ENCODE measurements around the gene NDUFS6.

NDUFS6 gene

DNA sequence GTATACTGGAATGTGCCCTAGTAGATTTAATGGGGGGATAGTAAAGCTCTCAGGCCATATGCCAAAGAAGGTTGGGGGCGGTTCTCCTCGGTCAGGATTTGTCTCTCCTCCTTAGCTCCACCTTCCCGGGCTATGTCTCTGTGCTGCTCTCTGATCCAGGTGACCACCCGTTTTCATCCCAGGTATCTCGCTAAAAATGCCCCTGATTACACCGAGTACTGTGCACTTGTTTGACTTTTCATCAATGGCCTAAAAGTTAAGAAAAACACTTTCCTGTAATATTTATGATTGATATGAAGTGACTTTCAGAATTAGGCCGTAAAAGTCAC, 724 bp downstream of the NDUFS6 start:
- CTCF ChIA-PET, result interaction anchor here (0.7 kb wide), 1 partner anchor 9 kb away, joined by 5 read pairs; no protein-coding TSS in a partner anchor
- TF ChIP-seq, protein P1, sequence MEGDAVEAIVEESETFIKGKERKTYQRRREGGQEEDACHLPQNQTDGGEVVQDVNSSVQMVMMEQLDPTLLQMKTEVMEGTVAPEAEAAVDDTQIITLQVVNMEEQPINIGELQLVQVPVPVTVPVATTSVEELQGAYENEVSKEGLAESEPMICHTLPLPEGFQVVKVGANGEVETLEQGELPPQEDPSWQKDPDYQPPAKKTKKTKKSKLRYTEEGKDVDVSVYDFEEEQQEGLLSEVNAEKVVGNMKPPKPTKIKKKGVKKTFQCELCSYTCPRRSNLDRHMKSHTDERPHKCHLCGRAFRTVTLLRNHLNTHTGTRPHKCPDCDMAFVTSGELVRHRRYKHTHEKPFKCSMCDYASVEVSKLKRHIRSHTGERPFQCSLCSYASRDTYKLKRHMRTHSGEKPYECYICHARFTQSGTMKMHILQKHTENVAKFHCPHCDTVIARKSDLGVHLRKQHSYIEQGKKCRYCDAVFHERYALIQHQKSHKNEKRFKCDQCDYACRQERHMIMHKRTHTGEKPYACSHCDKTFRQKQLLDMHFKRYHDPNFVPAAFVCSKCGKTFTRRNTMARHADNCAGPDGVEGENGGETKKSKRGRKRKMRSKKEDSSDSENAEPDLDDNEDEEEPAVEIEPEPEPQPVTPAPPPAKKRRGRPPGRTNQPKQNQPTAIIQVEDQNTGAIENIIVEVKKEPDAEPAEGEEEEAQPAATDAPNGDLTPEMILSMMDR (conservative IDR thresholded peaks at IDR 0.05; ENCODE audit: low read depth), result no peak
- peak; percentile 56 for DNase-seq (ENCODE audit: low spot score)
- H3K27ac ChIP-seq, result peak overlapping the region; percentile 81
- POLR2A ChIA-PET (ENCODE audit: low non-redundant PET), result no interaction called here

- no peak for DNase-seq (ENCODE audit: low spot score)
- TF ChIP-seq, protein P1 (conservative IDR thresholded peaks at IDR 0.05; ENCODE audit: low read depth), result no peak
- CTCF ChIA-PET, result interaction anchor here (0.6 to 0.7 kb wide), 2 partner anchors 222 to 475 kb away, joined by 4 read pairs; no protein-coding TSS in a partner anchor
- POLR2A ChIA-PET (ENCODE audit: low non-redundant PET), result interaction anchor here (0.5 kb wide), 1 partner anchor 19 kb away, joined by 3 read pairs; no protein-coding TSS in a partner anchor
- no peak overlapping the region for H3K27ac ChIP-seq
Observed at GRCh38 chr5:1803192-1803591, 2.0 kb downstream of the NDUFS6 start.

DNA sequence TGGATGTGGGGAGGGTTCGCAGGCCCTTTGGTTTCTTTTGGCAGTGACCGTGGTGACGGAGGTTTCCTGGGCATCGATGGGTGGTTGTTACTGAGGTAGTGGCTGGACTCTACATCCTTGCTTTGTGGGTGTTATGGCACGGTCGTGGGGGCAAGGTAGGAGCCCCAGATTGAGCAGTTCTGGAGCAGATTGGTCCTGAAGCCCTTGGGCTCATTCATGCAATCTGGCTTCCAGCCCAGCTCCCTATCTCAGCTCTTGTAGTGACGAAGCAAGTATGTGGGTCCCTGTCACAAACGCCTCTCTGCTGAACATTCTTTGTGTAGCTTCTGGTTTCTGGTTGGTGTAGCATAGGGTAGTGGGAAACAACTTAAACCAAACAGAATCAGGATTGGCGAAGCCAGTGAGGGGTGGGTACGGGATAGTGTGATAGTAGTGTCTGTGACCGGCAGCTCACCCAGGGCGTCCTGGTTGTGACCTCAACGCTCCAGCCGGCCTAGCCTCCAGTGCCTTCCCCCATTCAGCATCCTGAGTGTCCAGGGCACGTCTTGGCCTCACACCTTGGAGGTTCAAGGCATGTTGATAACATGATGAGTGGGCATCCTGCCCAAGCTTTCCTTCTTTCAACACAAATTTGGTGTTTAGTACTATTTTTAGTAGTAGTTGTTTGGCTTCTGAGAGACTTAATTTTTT, 2.9 kb downstream of the NDUFS6 start:
- CTCF ChIA-PET, result no interaction called here
- DNase-seq (ENCODE audit: low spot score), result no peak
- POLR2A ChIA-PET (ENCODE audit: low non-redundant PET), result no interaction called here
- TF ChIP-seq, protein P1 (conservative IDR thresholded peaks at IDR 0.05; ENCODE audit: low read depth), result no peak
- H3K27ac ChIP-seq, result no peak overlapping the region

DNA sequence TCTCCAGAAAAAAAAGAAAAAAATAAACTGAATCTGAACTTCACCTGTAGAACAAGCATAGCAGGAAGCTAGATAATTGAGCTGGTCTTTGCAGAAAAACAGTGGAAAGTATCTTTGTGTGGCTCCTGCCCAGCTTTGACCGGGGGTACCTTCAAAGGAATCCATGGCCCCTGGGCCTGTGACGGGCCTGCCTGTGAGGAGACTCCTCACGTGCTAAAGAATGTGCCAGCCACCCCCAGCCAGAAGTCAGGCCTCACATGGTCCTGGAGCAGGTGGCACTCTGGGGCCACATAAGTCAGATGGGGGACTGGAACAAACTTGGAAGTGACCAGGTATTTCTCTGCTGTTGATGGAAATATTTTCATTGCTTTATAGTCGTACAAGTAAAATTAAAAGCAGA, 4.1 kb downstream of the NDUFS6 start:
- no peak for DNase-seq (ENCODE audit: low spot score)
- POLR2A ChIA-PET (ENCODE audit: low non-redundant PET), result no interaction called here
- CTCF ChIA-PET, result no interaction called here
- TF ChIP-seq, protein P1 (conservative IDR thresholded peaks at IDR 0.05; ENCODE audit: low read depth), result no peak
- H3K27ac ChIP-seq, result 0 out of 2 replicates have a peak overlapping the region, but pooled peaks have one; percentile 6

DNA sequence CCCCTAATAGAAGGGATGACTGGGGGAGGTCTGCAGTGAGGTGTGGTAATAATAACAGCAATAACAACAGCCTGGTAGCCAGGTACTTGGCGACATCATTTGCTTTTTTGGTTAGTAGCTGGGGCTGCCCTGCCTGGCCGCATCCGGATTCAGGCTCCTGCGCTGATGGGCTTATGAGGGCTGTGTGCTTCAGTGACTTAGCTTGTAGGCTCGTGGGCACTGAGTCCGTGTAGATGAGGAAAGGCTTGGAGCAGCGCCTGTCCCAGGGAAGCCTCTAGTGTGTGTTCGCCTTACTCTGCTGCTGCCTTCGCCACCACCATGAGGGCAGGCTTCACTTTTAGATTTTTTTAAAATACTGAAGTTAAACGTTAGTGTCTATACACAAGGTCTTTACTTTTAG, 4.5 kb downstream of the NDUFS6 start:
- POLR2A ChIA-PET (ENCODE audit: low non-redundant PET), result no interaction called here
- no peak overlapping the region for H3K27ac ChIP-seq
- CTCF ChIA-PET, result no interaction called here
- TF ChIP-seq, protein P1 (conservative IDR thresholded peaks at IDR 0.05; ENCODE audit: low read depth), result no peak
- no peak for DNase-seq (ENCODE audit: low spot score)

GRCh38 chr5:1806199-1806598, 5.0 kb downstream of the NDUFS6 start:
- H3K27ac ChIP-seq, result no peak overlapping the region
- POLR2A ChIA-PET (ENCODE audit: low non-redundant PET), result no interaction called here
- TF ChIP-seq, protein P1 (conservative IDR thresholded peaks at IDR 0.05; ENCODE audit: low read depth), result no peak

More at GRCh38 chr5:1806199-1806598, 5.0 kb downstream of the NDUFS6 start:
- no peak for DNase-seq (ENCODE audit: low spot score)
- CTCF ChIA-PET, result no interaction called here
